ENCODE data around the gene DUSP10. TPM values are rescaled to one million over a fixed set of nuclear protein-coding genes. Genes with fewer than 3 reads are reported as not detected.

DUSP10 gene
- total and polyA plus RNA-seq, 2 of the 13 experiments (the other 11 are each of a cell fraction or from before 2014, with no cell fraction given): 2.1 to 4.4 TPM

GRCh38 chr1:221759436-221759835 is 17.5 kb upstream of the DUSP10 start (continued):
- TF ChIP-seq SNAPC2 (CRISPR knock-in tag; IDR thresholded peaks at IDR 0.05): no peak
- TF ChIP-seq SRSF9 (IDR thresholded peaks at IDR 0.05; ENCODE audit: borderline replicate concordance, insufficient read depth, low read depth, low read length, poor library complexity, severe bottlenecking): no peak
- TF ChIP-seq HIVEP1 (CRISPR knock-in tag; IDR thresholded peaks at IDR 0.05): no peak
- TF ChIP-seq SNAI1 (CRISPR knock-in tag; IDR thresholded peaks at IDR 0.05; ENCODE audit: borderline replicate concordance): no peak
- no peak for TF ChIP-seq IKZF1 (IDR thresholded peaks at IDR 0.05)
- no peak for TF ChIP-seq NKX3-1 (CRISPR knock-in tag; IDR thresholded peaks at IDR 0.05)
- no peak for TF ChIP-seq STAT6 (CRISPR knock-in tag; IDR thresholded peaks at IDR 0.05; ENCODE audit: borderline replicate concordance)
- no peak for TF ChIP-seq ATAD3A (CRISPR knock-in tag; IDR thresholded peaks at IDR 0.05)
- no peak for TF ChIP-seq RAD51 (IDR thresholded peaks at IDR 0.05; ENCODE audit: borderline replicate concordance)
- TF ChIP-seq ZNF501 (CRISPR knock-in tag; IDR thresholded peaks at IDR 0.05): no peak
- no peak for TF ChIP-seq SMARCC2 (IDR thresholded peaks at IDR 0.05)
- TF ChIP-seq CBX1 (IDR thresholded peaks at IDR 0.05; ENCODE audit: low read depth): no peak
- no peak for TF ChIP-seq THRA (CRISPR knock-in tag; IDR thresholded peaks at IDR 0.05; ENCODE audit: borderline replicate concordance)
- TF ChIP-seq ZNF407 (CRISPR knock-in tag; IDR thresholded peaks at IDR 0.05; ENCODE audit: not compliant biosample characterization): no peak
